Endodermal cell (in vitro differentiated cells): Measurements from ENCODE around the gene ATP12A. TPM values are rescaled to one million over a fixed set of nuclear protein-coding genes. Genes with fewer than 3 reads are reported as not detected.

Experiments used
- DNase-seq: peaks from one replicate; pipeline ENCODE4 v3.0.0-alpha.2; 2017
- H3K27ac ChIP-seq: 2 replicates; pipeline ENCODE4 v1.5.1; 2013; ENCODE audit warnings: mild to moderate bottlenecking, low read depth, low read length, moderate library complexity
- H3K27me3 ChIP-seq: 2 replicates; pipeline ENCODE4 v1.6.1; 2013; ENCODE audit warnings: mild to moderate bottlenecking, low read length, moderate library complexity; ENCODE audit not compliant: insufficient read depth, control insufficient read depth, poor library complexity, severe bottlenecking
- H3K36me3 ChIP-seq: 2 replicates; pipeline ENCODE4 v1.7.0; 2013; ENCODE audit warnings: mild to moderate bottlenecking, low read length, moderate library complexity; ENCODE audit not compliant: control insufficient read depth, insufficient read depth
- H3K4me1 ChIP-seq: one replicate; pipeline ENCODE4 v1.7.0; 2013; ENCODE audit warnings: low read length; ENCODE audit not compliant: control insufficient read depth, insufficient read depth
- H3K4me3 ChIP-seq: 2 replicates; pipeline ENCODE4 v1.5.1; 2013; ENCODE audit warnings: mild to moderate bottlenecking, low read length, moderate library complexity
- H3K9ac ChIP-seq: 2 replicates; pipeline ENCODE4 v1.6.1; 2013; ENCODE audit warnings: mild to moderate bottlenecking, low read length, moderate library complexity; ENCODE audit not compliant: poor library complexity, severe bottlenecking; ENCODE audit errors: extremely low read depth
- H3K9me3 ChIP-seq: 2 replicates; pipeline ENCODE4 v1.6.1; 2013; ENCODE audit warnings: mild to moderate bottlenecking, low read length, moderate library complexity; ENCODE audit not compliant: control insufficient read depth
- H3K27ac Mint-ChIP-seq: 2 replicates; pipeline ENCODE4 v1.8.0; 2020; ENCODE audit warnings: mixed read lengths
- H3K27me3 Mint-ChIP-seq: 2 replicates; pipeline ENCODE4 v1.8.0; 2021; ENCODE audit warnings: mild to moderate bottlenecking, mixed read lengths; ENCODE audit not compliant: insufficient read depth
- H3K36me3 Mint-ChIP-seq: 2 replicates; pipeline ENCODE4 v1.8.0; 2020; ENCODE audit warnings: low read depth, mixed read lengths
- H3K4me1 Mint-ChIP-seq: 2 replicates; pipeline ENCODE4 v1.8.0; 2020; ENCODE audit warnings: mixed read lengths
- H3K4me3 Mint-ChIP-seq: 2 replicates; pipeline ENCODE4 v1.8.0; 2020; ENCODE audit warnings: mild to moderate bottlenecking, moderate library complexity, mixed read lengths
- H3K9me3 Mint-ChIP-seq: 2 replicates; pipeline ENCODE4 v1.8.0; 2020; ENCODE audit warnings: mild to moderate bottlenecking, mixed read lengths
- CTCF ChIP-seq: fragments of 200-600 bp; sonication (generic); conservative IDR thresholded peaks from 2 replicates; pipeline ENCODE4 v1.5.0; 2021; ENCODE audit warnings: antibody characterized with exemption, mild to moderate bottlenecking
- WGBS, 2 experiments: methylation state at CpG; one replicate each; pipeline versions ENCODE4 v1.1.5 to v1.1.7; 2013; ENCODE audit warnings: missing lambda C conversion rate in 2 of 2, mixed read lengths in 1 of 2; ENCODE audit not compliant: insufficient coverage in 1 of 2, insufficient read length in 1 of 2; 5-methylcytosine and 5-hydroxymethylcytosine counted together
- total RNA-seq, 2 donors: library from RNA; stranded (reverse); fragmentation: NEBNext Ultra II Directional in 1 of 2; extraction: Animal tissue kit (Norgen Biotek cat#: 25700) in 1 of 2; gene quantifications; 2 replicates in 1 of 2; 3 replicates in 1 of 2; pipeline ENCODE4 v1.2.1, GENCODE V29; 2021

ATP12A gene
- total RNA-seq, 2 donors from 2014 or later = 4.9 to 10.5 TPM

- DNase-seq = no peak
- no peak overlapping the region for H3K4me3 ChIP-seq
- 93 to 97% methylated on average over 4 of the region's 4 CpGs for WGBS, 2 experiments
- H3K36me3 ChIP-seq = no peaks in the 10 kb centered on the region
- no peaks in the 10 kb centered on the region for H3K4me1 ChIP-seq
- Mint-ChIP-seq H3K27me3 (no peaks in the 10 kb centered on the region), H3K9me3 (peaks cover 2% of the 10 kb centered on the region), H3K27ac (no peak overlapping the region), H3K36me3 (no peaks in the 10 kb centered on the region), H3K4me3 (no peak overlapping the region), H3K4me1 (no peaks in the 10 kb centered on the region)
- no peak for TF ChIP-seq CTCF
- H3K27ac ChIP-seq = no peak overlapping the region
- H3K9me3 ChIP-seq = no peaks in the 10 kb centered on the region
- no peak overlapping the region for H3K9ac ChIP-seq
- H3K27me3 ChIP-seq = no peaks in the 10 kb centered on the region
Measured at GRCh38 chr13:24640752-24641151, 39.5 kb upstream of the ATP12A start.

GRCh38 chr13:24642219-24642618, 38.0 kb upstream of the ATP12A start:
- 91 to 95% methylated on average over 5 to 6 of the region's 6 CpGs for WGBS, 2 experiments
- H3K27ac Mint-ChIP-seq = no peak overlapping the region
- TF ChIP-seq CTCF = no peak
- Histone ChIP-seq H3K9me3 (no peaks in the 10 kb centered on the region), H3K9ac (no peak overlapping the region), H3K27ac (no peak overlapping the region), H3K4me3 (no peak overlapping the region), H3K27me3 (no peaks in the 10 kb centered on the region), H3K4me1 (no peaks in the 10 kb centered on the region), H3K36me3 (no peaks in the 10 kb centered on the region)
- no peaks in the 10 kb centered on the region for H3K4me1 Mint-ChIP-seq
- no peak overlapping the region for H3K4me3 Mint-ChIP-seq
- DNase-seq = no peak
- peaks cover 10% of the 10 kb centered on the region for H3K9me3 Mint-ChIP-seq
- H3K36me3 Mint-ChIP-seq = no peaks in the 10 kb centered on the region
- no peaks in the 10 kb centered on the region for H3K27me3 Mint-ChIP-seq

GRCh38 chr13:24644036-24644435, 36.2 kb upstream of the ATP12A start:
- H3K9ac ChIP-seq = no peak overlapping the region
- no peaks in the 10 kb centered on the region for H3K36me3 Mint-ChIP-seq
- no peaks in the 10 kb centered on the region for H3K36me3 ChIP-seq

More at GRCh38 chr13:24644036-24644435, 36.2 kb upstream of the ATP12A start:
- no peak overlapping the region for H3K27ac ChIP-seq
- no peak overlapping the region for H3K4me3 ChIP-seq
- H3K9me3 Mint-ChIP-seq = peaks cover 9% of the 10 kb centered on the region
- H3K27me3 ChIP-seq = no peaks in the 10 kb centered on the region
- no peak overlapping the region for H3K27ac Mint-ChIP-seq
- no peaks in the 10 kb centered on the region for H3K9me3 ChIP-seq
- no peaks in the 10 kb centered on the region for H3K4me1 ChIP-seq
- WGBS, 2 experiments = 93% methylated on average over 1 of the region's 1 CpG; no CpG with 5 or more reads in 1 of the 2 experiments
- no peak for TF ChIP-seq CTCF
- H3K27me3 Mint-ChIP-seq = no peaks in the 10 kb centered on the region
- no peak for DNase-seq
- H3K4me3 Mint-ChIP-seq = no peak overlapping the region
- no peaks in the 10 kb centered on the region for H3K4me1 Mint-ChIP-seq
